Mammary epithelial cell (primary cell): ENCODE results near the gene WDR37.

Source experiments
- CTCF ChIP-seq, 2 donors: IDR thresholded peaks in 1 of 2; conservative IDR thresholded peaks in 1 of 2; 2 replicates each; pipeline ENCODE4 v1.5.1; 2011 to 2012; ENCODE audit warnings: inconsistent platforms in 2 of 2, low read length in 2 of 2, mild to moderate bottlenecking in 2 of 2, control low read depth in 1 of 2, low read depth in 1 of 2; ENCODE audit not compliant: insufficient read depth in 1 of 2; ENCODE audit errors: extremely low read depth in 1 of 2
- EZH2 ChIP-seq: IDR thresholded peaks from 2 replicates; pipeline ENCODE4 v1.6.1; 2012; ENCODE audit warnings: low read length, inconsistent platforms, borderline replicate concordance

GRCh38 chr10:1171182-1171581 is 115.0 kb downstream of the WDR37 start:
- TF ChIP-seq CTCF (conservative IDR thresholded peaks at IDR 0.05 in 1 of 2, IDR thresholded peaks at IDR 0.05 in 1 of 2; ENCODE audit: extremely low read depth in 1 of 2, insufficient read depth in 1 of 2, low read depth in 1 of 2, low read length in 2 of 2) (no peak), EZH2 (no peak)
